Heart right ventricle (tissue), 16 donors: ENCODE results near the gene HHIP. TPM values are rescaled to one million over a fixed set of nuclear protein-coding genes. Genes with fewer than 3 reads are reported as not detected.

Source experiments
- ATAC-seq, 8 donors: fragments of 200-7000 bp; cut with Tn5 transposase; one replicate each; pipeline ENCODE4 v1.9.1; 2020; ENCODE audit warnings: mild to moderate bottlenecking in 8 of 8, moderate library complexity in 8 of 8, moderate number of reproducible peaks in 1 of 8
- DNase-seq, 2 donors: peaks; one replicate each; pipeline ENCODE4 v3.0.0-alpha.2; 2020
- H3K27ac ChIP-seq, 10 donors: fragments of 200-600 bp; sonication (generic) in 2 of 10; one replicate each; pipeline versions ENCODE4 v1.5.0 to v1.8.0; 2020 to 2022; ENCODE audit warnings: mild to moderate bottlenecking in 3 of 10
- H3K27me3 ChIP-seq, 7 donors: fragments of 200-600 bp; one replicate each; pipeline ENCODE4 v1.8.0; 2021 to 2022; ENCODE audit warnings: mild to moderate bottlenecking in 2 of 7
- H3K36me3 ChIP-seq, 9 donors: fragments of 200-600 bp; sonication (generic) in 1 of 9; one replicate each; pipeline versions ENCODE4 v1.5.0 to v1.8.0; 2020 to 2022; ENCODE audit warnings: mild to moderate bottlenecking in 2 of 9
- H3K4me1 ChIP-seq, 9 donors: fragments of 200-600 bp; sonication (generic) in 1 of 9; one replicate each; pipeline versions ENCODE4 v1.5.0 to v1.8.0; 2020 to 2022; ENCODE audit warnings: mild to moderate bottlenecking in 4 of 9
- H3K4me3 ChIP-seq, 10 donors: fragments of 200-600 bp; sonication (generic) in 2 of 10; one replicate each; pipeline versions ENCODE4 v1.5.0 to v1.8.0; 2020 to 2022; ENCODE audit warnings: mild to moderate bottlenecking in 7 of 10, moderate library complexity in 2 of 10
- H3K9me3 ChIP-seq, 11 donors: fragments of 200-600 bp in 10 of 11; sonication (generic) in 2 of 11; one replicate each; pipeline versions ENCODE4 v1.5.0 to v1.8.0; 2013 to 2022; ENCODE audit warnings: mild to moderate bottlenecking in 2 of 11, control low read depth in 1 of 11, moderate library complexity in 1 of 11
- CTCF ChIP-seq, 9 donors: fragments of 200-600 bp; sonication (generic) in 2 of 9; IDR thresholded peaks; one replicate each; pipeline versions ENCODE4 v1.5.0 to v1.8.0; 2021 to 2022; ENCODE audit warnings: antibody characterized with exemption in 9 of 9, mild to moderate bottlenecking in 5 of 9, moderate library complexity in 1 of 9
- WGBS, 2 donors: extraction: QIAGEN DNeasy Blood & Tissue Kit; methylation state at CpG; one replicate each; pipeline ENCODE4 v1.1.7; 2013; ENCODE audit warnings: inconsistent platforms in 1 of 2; 5-methylcytosine and 5-hydroxymethylcytosine counted together
- intact Hi-C, 10 donors: fragments of 100-400 bp; cut with DNase I; formaldehyde crosslinking; loops; one replicate each; pipeline versions ENCODE4 v1.11.1 to v1.14.2; 2022
- polyA plus RNA-seq, 2 donors: library from polyadenylated mRNA; stranded (reverse); fragments of 200-250 nt; gene quantifications; one replicate each; pipeline ENCODE4 v1.2.3, GENCODE V29; 2013
- total RNA-seq, 10 donors: library from RNA; stranded (reverse); fragmentation: NEBNext Ultra II Directional in 3 of 10; extraction: Animal tissue kit (Norgen Biotek cat#: 25700) in 3 of 10; gene quantifications; one replicate each; pipeline versions ENCODE4 v1.2.1 to v1.2.4, GENCODE V29; 2021 to 2023
- donor health status: Arrhythmogenic right ventricular cardiomyopathy.
- donor health status: ischemic (EF 13 %, LVEDD 7.1; RV severe dilation, severe dysfunction).
- donor health status: healthy with polysubstance abuse.
- donor health status: DM: no; HTN: yes; CAD: no.
- donor health status: DM: no; HTN: no; CAD: no.
- donor health status: ischemic (EF 25% LVEDD 6.9; RV normal size, moderate dysfunction).
- donor health status: ischemic (EF 25% LVEDD 5.7; RV mildly dilated, moderate dysfunction).
- donor health status: healthy.
- donor health status: DM: yes; HTN: yes; CAD: no.
- donor health status: Ischemic cardiomyopathy.
- donor health status: ischemic (EF 35%, LVEDD 5.7; RV mildly dilated, moderate dysfunction).
- donor health status: nonischemic (EF 11% LVEDD 7.7; RV severe dilation, severe dysfunction).
- donor health status: DM: yes; HTN: yes; CAD: no.
- donor health status: PGD.
- donor health status: ischemic (EF 29% LVEDD 5.4; RV normal size, mild dysfunction).
- donor health status: nonischemic (EF 23%, LVEDD 6.1; RV moderate dilation, normal function).

HHIP gene
- total and polyA plus RNA-seq, 12 donors = 0.02 to 0.49 (median 0.23) TPM; not detected in 6

GRCh38 chr4:144656850-144657249 lies 10.9 kb downstream of the HHIP start:
- Histone ChIP-seq H3K4me3 (no peak overlapping the region), H3K4me1 (no peaks in the 10 kb centered on the region), H3K36me3 (no peaks in the 10 kb centered on the region), H3K9me3 (no peaks in the 10 kb centered on the region), H3K27ac (no peak overlapping the region), H3K27me3 (no peaks in the 10 kb centered on the region)
- DNase-seq (no peak), ATAC-seq (peak in 1 of 8 donors; percentile 24)
- no peak for TF ChIP-seq CTCF (IDR thresholded peaks at IDR 0.05)
- intact Hi-C loops = no loop called here
- WGBS, 2 donors = 39 to 54% methylated on average over 2 of the region's 2 CpGs

GRCh38 chr4:144658015-144658567 lies 12.1 kb downstream of the HHIP start:
- WGBS, 2 donors = 92 to 95% methylated on average over 8 of the region's 8 CpGs

GRCh38 chr4:144658903-144659302 lies 12.9 kb downstream of the HHIP start:
- WGBS, 2 donors = 45 to 93% methylated on average over 1 of the region's 1 CpG
- TF ChIP-seq CTCF (IDR thresholded peaks at IDR 0.05) = no peak
- no peaks in the 10 kb centered on the region for H3K27me3 ChIP-seq
- H3K9me3 ChIP-seq = no peaks in the 10 kb centered on the region
- H3K27ac ChIP-seq = no peak overlapping the region
- no peaks in the 10 kb centered on the region for H3K4me1 ChIP-seq
- intact Hi-C loops = no loop called here
- DNase-seq = no peak
- H3K4me3 ChIP-seq = no peak overlapping the region
- ATAC-seq = no peak
- no peaks in the 10 kb centered on the region for H3K36me3 ChIP-seq

More at GRCh38 chr4:144658015-144658567, 12.1 kb downstream of the HHIP start:
- intact Hi-C loops = no loop called here
- H3K27ac ChIP-seq = no peak overlapping the region
- no peaks in the 10 kb centered on the region for H3K36me3 ChIP-seq
- ATAC-seq (no peak), DNase-seq (no peak)
- H3K4me3 ChIP-seq = no peak overlapping the region
- H3K9me3 ChIP-seq = no peaks in the 10 kb centered on the region
- no peaks in the 10 kb centered on the region for H3K4me1 ChIP-seq
- no peaks in the 10 kb centered on the region for H3K27me3 ChIP-seq
- TF ChIP-seq CTCF (IDR thresholded peaks at IDR 0.05) = no peak

- Histone ChIP-seq H3K27me3 (no peaks in the 10 kb centered on the region), H3K9me3 (no peaks in the 10 kb centered on the region)
- 80 to 87% methylated on average over 5 of the region's 5 CpGs for WGBS, 2 donors
These were observed 13.5 kb downstream of the HHIP start for GRCh38 chr4:144659447-144659846.

More at GRCh38 chr4:144659447-144659846, 13.5 kb downstream of the HHIP start:
- no peak for DNase-seq
- Histone ChIP-seq H3K36me3 (no peaks in the 10 kb centered on the region), H3K4me1 (no peaks in the 10 kb centered on the region), H3K4me3 (no peak overlapping the region), H3K27ac (no peak overlapping the region)
- no peak for TF ChIP-seq CTCF (IDR thresholded peaks at IDR 0.05)
- no peak for ATAC-seq
- intact Hi-C loops = no loop called here
